ENCODE results near the gene CD247. TPM values are rescaled to one million over a fixed set of nuclear protein-coding genes. Genes with fewer than 3 reads are reported as not detected.

CD247 gene
- total RNA-seq, 1 donor from 2014 or later = under 0.01 TPM

- DNase-seq (ENCODE audit: low read depth in 2 of 2) = no peak
These were observed 101.8 kb downstream of the CD247 start for GRCh38 chr1:167416506-167416905.

GRCh38 chr1:167413328-167413727, 105.0 kb downstream of the CD247 start:
- DNase-seq (ENCODE audit: low read depth in 2 of 2) = no peak

DNA sequence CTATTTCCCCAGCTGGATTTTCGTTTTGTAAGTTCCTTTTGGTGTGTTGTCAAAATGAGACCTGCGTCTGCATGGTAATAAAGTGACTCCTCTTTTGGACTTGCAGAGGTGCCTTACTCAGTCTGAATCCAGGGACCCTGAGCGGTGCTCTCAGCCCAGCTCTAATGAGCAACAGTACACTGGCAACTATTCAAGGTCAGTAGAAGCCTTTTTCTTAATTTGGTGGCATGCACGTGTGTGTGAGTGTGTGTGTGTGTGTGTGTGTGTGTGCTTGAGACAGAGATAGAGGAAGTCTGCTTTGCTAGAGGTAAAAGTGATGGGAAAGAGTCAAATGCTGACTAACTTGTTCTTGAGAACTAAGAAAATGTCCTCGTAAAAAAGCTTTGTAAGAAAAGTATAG, 105.4 kb downstream of the CD247 start:
- no peak for DNase-seq (ENCODE audit: low read depth in 2 of 2)

GRCh38 chr1:167412072-167412471, 106.3 kb downstream of the CD247 start:
- DNase-seq (ENCODE audit: low read depth in 2 of 2) = no peak

GRCh38 chr1:167409183-167409582, 109.1 kb downstream of the CD247 start:
- DNase-seq (ENCODE audit: low read depth in 2 of 2) = no peak

GRCh38 chr1:167408355-167408754, 110.0 kb downstream of the CD247 start:
- DNase-seq (ENCODE audit: low read depth in 2 of 2) = no peak

DNA sequence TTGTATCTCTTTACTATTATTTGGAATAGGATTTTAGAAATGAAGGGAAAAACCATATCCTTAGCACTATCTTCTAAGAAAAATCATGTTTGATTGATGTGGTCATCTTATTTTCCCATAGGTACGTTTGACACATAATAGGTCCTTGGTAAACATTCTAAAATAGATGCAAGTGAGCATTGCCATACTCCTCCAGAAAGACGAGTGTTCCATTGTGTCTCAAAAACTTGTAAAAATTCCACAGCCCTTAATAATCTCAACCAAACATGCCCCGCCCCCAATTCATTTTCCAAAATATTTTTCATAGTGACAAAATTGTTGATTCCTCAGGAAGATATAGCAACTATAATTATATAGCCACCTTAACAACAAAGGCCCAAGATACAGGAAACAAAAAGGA, 113.4 kb downstream of the CD247 start:
- no peak for DNase-seq (ENCODE audit: low read depth in 2 of 2)

GRCh38 chr1:167404161-167404888, 114.0 kb downstream of the CD247 start:
- DNase-seq (ENCODE audit: low read depth in 2 of 2) = peak in 1 of 2 donors; percentile 58

GRCh38 chr1:167401260-167401873, 117.0 kb downstream of the CD247 start:
- DNase-seq (ENCODE audit: low read depth in 2 of 2) = peak; percentile 50 to 68

DNA sequence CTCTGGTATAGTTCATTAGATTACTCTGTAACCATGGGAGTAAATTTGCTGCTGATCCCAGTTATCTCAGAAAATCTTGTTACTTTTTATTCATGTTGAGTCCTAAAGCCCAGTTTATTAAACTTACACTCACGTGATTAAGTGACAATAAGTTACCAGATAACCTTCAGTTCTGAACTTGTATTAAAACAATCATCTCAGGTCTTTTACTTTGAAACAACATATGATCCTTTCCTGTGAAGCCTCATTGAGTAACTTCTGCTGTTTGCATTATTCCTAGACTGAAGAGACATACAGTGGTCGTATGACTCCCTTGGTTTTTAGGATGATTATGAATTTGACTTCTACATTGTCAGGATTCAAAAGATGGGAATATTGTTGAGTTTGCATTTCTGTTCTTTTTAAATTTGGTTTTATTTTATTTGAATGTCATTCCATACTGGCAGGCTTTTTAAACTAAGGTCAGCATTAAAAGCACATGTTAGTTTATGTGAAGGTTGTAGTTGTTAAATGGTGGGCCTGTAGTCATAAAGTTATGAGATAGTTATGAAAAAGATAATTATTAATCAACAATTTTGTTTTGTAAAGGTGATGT, 117.9 kb downstream of the CD247 start:
- DNase-seq (ENCODE audit: low read depth in 2 of 2) = no peak

DNA sequence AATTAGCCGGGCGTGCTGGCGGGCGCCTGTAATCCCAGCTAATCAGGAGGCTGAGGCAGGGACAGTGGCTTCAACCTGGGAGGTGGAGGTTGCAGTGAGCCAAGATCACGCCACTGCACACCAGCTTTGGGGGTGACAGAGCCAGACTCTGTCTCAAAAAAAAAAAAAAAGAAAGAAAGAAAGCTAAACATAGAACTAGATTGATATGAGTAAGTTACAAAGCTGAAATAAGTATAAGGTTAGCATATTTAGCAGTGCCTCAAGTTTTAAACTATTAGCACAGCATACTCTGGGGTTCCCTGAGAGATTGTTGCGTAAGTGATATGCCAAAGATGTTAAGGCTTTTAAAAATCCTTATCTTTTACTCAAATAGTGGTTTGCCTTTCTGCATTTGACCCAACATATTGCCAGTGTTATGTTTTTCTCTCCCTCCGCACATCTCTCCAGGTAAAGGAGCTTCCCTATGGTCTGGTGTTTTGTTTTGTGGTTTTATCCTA, 126.1 kb downstream of the CD247 start:
- no peak for DNase-seq (ENCODE audit: low read depth in 2 of 2)

DNA sequence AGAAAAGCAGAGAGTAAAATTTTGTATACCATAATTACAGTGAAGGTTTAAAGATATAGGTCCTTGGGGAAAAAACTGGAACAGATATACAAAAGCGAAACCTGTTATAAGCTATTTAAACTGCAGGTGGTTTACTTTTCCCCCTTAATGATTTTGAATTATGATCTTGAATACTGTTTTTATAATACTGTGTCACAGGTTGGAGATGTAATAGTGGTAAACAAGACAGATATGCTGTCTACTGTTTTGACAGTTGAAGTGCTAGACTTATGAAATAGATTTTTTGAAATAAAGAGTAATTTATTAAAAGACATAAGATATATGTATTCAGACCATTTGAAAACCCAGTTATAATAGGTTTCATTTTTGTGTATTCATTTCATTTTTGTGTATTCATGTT, 129.4 kb downstream of the CD247 start:
- no peak for DNase-seq (ENCODE audit: low read depth in 2 of 2)

GRCh38 chr1:167387251-167387910, 130.9 kb downstream of the CD247 start:
- no peak for DNase-seq (ENCODE audit: low read depth in 2 of 2)

Other genes starting within 250 kb of the CD247 start
- gene CREG1, start 35.2 kb upstream of the CD247 start, total RNA-seq = 31.6 and 43.9 TPM in 2 replicates
- gene RCSD1, start 111.7 kb upstream of the CD247 start, total RNA-seq = 21.4 and 28.8 TPM in 2 replicates
- 99.5 and 107 TPM in 2 replicates for gene MPZL1, start 203.5 kb upstream of the CD247 start, total RNA-seq